Spleen (tissue), 7 donors: ENCODE measurements around the gene PPFIA2.

Source experiments
- POLR2AphosphoS5 ChIP-seq, 3 donors: sonication (generic); formaldehyde crosslinking; IDR thresholded peaks; one replicate each; pipeline ENCODE4 v1.5.1; 2017; ENCODE audit warnings: antibody characterized with exemption in 3 of 3
- TF ChIP-seq, protein P1 (sequence below), 11 experiments: fragments of 200-600 bp in 7 of 11; fragments of 450-650 bp in 4 of 11; sonication (generic) in 4 of 11; IDR thresholded peaks in 8 of 11; conservative IDR thresholded peaks in 3 of 11; 1 replicate in 7 of 11; 2 replicates in 4 of 11; pipeline versions ENCODE4 v1.4.0 to v1.8.0; 2016 to 2021; ENCODE audit warnings: antibody characterized with exemption in 11 of 11, inconsistent platforms in 4 of 11, mild to moderate bottlenecking in 1 of 11
- donor health status: DM: no; HTN: no; CAD: no; lungs with moderate emphysema.
- donor health status: DM: no; HTN: no; CAD: no.
- donor health status: DM: no; HTN: no; CAD: no.

DNA sequence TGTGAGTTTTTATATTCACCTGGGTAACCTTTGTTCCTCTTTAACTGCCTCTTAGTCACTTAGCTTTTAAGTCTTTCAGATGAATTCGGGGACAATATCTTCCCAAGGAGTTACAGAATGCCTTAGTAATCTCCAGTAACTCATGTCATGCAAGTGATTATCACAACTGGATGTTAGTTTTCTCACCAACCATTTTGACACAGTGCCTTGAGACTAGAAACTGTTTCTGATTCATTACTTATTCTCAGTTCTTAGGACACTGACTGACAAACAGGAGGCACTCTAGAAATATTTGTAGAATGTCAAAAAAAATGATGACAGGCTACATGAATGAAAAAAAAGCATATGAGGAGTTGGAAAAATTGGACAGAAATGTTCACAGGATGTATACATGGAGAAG is 346.2 kb downstream of the PPFIA2 start:
- TF ChIP-seq, protein P1, sequence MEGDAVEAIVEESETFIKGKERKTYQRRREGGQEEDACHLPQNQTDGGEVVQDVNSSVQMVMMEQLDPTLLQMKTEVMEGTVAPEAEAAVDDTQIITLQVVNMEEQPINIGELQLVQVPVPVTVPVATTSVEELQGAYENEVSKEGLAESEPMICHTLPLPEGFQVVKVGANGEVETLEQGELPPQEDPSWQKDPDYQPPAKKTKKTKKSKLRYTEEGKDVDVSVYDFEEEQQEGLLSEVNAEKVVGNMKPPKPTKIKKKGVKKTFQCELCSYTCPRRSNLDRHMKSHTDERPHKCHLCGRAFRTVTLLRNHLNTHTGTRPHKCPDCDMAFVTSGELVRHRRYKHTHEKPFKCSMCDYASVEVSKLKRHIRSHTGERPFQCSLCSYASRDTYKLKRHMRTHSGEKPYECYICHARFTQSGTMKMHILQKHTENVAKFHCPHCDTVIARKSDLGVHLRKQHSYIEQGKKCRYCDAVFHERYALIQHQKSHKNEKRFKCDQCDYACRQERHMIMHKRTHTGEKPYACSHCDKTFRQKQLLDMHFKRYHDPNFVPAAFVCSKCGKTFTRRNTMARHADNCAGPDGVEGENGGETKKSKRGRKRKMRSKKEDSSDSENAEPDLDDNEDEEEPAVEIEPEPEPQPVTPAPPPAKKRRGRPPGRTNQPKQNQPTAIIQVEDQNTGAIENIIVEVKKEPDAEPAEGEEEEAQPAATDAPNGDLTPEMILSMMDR (IDR thresholded peaks at IDR 0.05 in 8 of 11, conservative IDR thresholded peaks at IDR 0.05 in 3 of 11): no peak
- TF ChIP-seq POLR2AphosphoS5 (IDR thresholded peaks at IDR 0.05): no peak
